DND-41 (cell line): ENCODE results near the gene POR.

ENCODE experiments used
- ATAC-seq: fragments of 200-7000 bp; cut with Tn5 transposase; 3 replicates; pipeline ENCODE4 v1.9.1; 2021; ENCODE audit warnings: low read depth; ENCODE audit not compliant: insufficient read depth
- DNase-seq: peaks from one replicate; pipeline ENCODE4 v3.0.0-alpha.2; 2020
- H2AFZ ChIP-seq: 2 replicates; pipeline ENCODE4 v1.6.0; 2012; ENCODE audit warnings: low read depth, low read length
- H3K27ac ChIP-seq: 2 replicates; pipeline ENCODE4 v1.5.1; 2012; ENCODE audit warnings: low read length, inconsistent platforms
- H3K27me3 ChIP-seq: fragments of 200-600 bp; sonication (generic); 2 replicates; pipeline ENCODE4 v1.6.0; 2012; ENCODE audit warnings: low read length, mild to moderate bottlenecking, inconsistent platforms; ENCODE audit not compliant: insufficient read depth, poor library complexity
- H3K36me3 ChIP-seq: 2 replicates; pipeline ENCODE4 v1.5.1; 2012; ENCODE audit warnings: low read length, inconsistent platforms; ENCODE audit not compliant: insufficient read depth
- H3K4me1 ChIP-seq: 2 replicates; pipeline ENCODE4 v1.5.1; 2012; ENCODE audit warnings: mild to moderate bottlenecking, low read length; ENCODE audit not compliant: insufficient read depth
- H3K4me2 ChIP-seq: 2 replicates; pipeline ENCODE4 v1.6.0; 2012; ENCODE audit warnings: mild to moderate bottlenecking, moderate library complexity, low read length, inconsistent platforms; ENCODE audit not compliant: insufficient read depth
- H3K4me3 ChIP-seq, 2 experiments: fragments of 200-600 bp in 1 of 2; shearing (Covaris generic) in 1 of 2; 2 replicates each; pipeline ENCODE4 v1.5.1; 2012 to 2016; ENCODE audit warnings: inconsistent platforms in 2 of 2, low read length in 2 of 2, mild to moderate bottlenecking in 2 of 2, low read depth in 1 of 2, moderate library complexity in 1 of 2
- H3K79me2 ChIP-seq: 2 replicates; pipeline ENCODE4 v1.6.0; 2012; ENCODE audit warnings: low read length, inconsistent platforms; ENCODE audit not compliant: insufficient read depth
- H3K9ac ChIP-seq: 2 replicates; pipeline ENCODE4 v1.6.0; 2012; ENCODE audit warnings: low read depth, mild to moderate bottlenecking, inconsistent platforms, low read length, moderate library complexity
- H3K9me3 ChIP-seq: 2 replicates; pipeline ENCODE4 v1.5.1; 2012; ENCODE audit warnings: low read length, moderate library complexity, mild to moderate bottlenecking, inconsistent platforms; ENCODE audit not compliant: insufficient read depth, severe bottlenecking
- H4K20me1 ChIP-seq: 2 replicates; pipeline ENCODE4 v1.6.0; 2012; ENCODE audit warnings: low read length; ENCODE audit not compliant: insufficient read depth
- EZH2 ChIP-seq: IDR thresholded peaks from 3 replicates; pipeline ENCODE4 v1.6.1; 2012; ENCODE audit warnings: borderline replicate concordance, low read depth, mild to moderate bottlenecking, moderate library complexity, low read length, inconsistent platforms; ENCODE audit not compliant: severe bottlenecking
- TF ChIP-seq, protein P1 (sequence below): IDR thresholded peaks from 2 replicates; pipeline ENCODE4 v1.5.1; 2012; ENCODE audit warnings: borderline replicate concordance, low read length, moderate library complexity, mild to moderate bottlenecking; ENCODE audit not compliant: poor library complexity, severe bottlenecking; ENCODE audit errors: extremely low read depth

POR gene

DNA sequence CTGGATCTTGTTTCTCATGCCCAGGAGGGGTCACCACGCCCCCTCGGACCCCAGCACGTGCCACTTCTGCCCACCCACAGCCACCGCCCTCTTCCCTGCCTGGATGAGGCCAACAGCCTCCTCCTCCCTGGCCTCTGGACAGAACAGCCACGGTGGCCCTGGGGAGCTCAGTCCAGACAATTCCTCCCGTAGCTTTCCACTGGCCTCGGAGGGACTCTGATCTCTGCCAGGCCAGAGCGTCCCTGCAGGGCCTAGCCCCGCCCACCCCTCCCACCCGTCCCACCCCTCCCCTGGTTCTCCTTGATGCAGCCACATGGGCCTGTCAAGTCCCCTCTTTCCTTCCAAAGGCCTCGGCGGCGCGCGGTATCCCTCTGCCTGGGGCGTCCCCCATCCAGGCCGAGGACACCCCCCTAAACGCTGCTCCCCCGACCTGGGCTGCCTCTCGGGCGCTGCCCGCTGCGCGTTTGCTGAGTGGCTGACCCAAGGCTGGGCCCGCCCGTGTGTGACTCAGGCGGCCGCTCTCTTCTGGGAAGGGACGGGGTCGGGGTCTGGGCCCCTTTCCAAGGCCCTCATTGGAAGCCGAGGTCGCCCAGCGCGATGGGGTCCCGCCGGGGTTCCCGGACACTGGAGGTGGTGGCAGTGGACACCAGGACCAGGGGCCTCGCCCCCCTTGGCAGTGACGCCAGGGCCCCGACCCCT lies 78.9 kb downstream of the POR start:
- H2AFZ ChIP-seq, result peak overlapping the region; percentile 62
- peak overlapping the region; percentile 12 to 64; a peak in 3 of 4 replicates for H3K4me3 ChIP-seq
- H3K36me3 ChIP-seq, result peaks cover 13% of the 10 kb centered on the region
- H3K4me1 ChIP-seq, result peaks cover 17% of the 10 kb centered on the region
- H3K79me2 ChIP-seq, result no peaks in the 10 kb centered on the region
- no peaks in the 10 kb centered on the region for H3K27me3 ChIP-seq
- H4K20me1 ChIP-seq, result no peaks in the 10 kb centered on the region; the same call in 1 of the 2 replicates
- H3K9ac ChIP-seq, result peak overlapping the region; percentile 53
- no peaks in the 10 kb centered on the region for H3K9me3 ChIP-seq
- TF ChIP-seq, protein P1, sequence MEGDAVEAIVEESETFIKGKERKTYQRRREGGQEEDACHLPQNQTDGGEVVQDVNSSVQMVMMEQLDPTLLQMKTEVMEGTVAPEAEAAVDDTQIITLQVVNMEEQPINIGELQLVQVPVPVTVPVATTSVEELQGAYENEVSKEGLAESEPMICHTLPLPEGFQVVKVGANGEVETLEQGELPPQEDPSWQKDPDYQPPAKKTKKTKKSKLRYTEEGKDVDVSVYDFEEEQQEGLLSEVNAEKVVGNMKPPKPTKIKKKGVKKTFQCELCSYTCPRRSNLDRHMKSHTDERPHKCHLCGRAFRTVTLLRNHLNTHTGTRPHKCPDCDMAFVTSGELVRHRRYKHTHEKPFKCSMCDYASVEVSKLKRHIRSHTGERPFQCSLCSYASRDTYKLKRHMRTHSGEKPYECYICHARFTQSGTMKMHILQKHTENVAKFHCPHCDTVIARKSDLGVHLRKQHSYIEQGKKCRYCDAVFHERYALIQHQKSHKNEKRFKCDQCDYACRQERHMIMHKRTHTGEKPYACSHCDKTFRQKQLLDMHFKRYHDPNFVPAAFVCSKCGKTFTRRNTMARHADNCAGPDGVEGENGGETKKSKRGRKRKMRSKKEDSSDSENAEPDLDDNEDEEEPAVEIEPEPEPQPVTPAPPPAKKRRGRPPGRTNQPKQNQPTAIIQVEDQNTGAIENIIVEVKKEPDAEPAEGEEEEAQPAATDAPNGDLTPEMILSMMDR, result no peak
- no peak for TF ChIP-seq EZH2
- ATAC-seq, result no peak
- no peak for DNase-seq
- peak overlapping the region; percentile 79 for H3K4me2 ChIP-seq
- H3K27ac ChIP-seq, result no peak overlapping the region

DNA sequence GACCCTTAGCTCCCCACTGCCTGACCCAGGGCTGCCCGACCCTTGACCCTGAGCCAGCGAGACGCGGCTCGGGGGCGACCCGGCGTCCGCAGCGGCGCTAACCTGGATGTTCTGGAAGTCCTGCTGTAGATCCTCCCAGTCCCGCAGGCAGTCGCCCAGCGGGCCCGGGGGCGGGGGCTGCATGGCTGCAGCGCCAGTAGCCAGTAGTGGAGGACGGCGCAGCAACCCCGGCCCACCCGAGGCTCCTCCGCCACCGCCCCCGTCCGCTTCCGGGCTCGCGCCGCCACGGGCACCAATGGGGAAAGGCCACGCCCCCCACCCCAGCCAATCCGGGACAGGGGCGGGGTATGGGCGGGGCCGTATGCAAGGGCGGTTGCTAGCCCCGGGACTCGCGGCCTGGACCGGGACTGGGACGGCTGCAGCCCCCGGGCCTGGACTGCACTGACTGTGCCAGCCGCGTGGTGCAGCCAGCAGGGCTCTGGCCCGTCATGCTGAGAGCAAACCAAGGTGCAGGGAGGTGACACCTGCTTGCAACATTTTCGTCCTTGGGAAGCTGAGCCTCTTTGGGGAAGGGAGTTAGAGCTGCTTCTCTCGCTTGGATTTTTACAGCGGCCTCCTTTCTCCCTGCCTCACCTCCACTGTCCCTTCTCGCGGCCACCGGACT lies 79.6 kb downstream of the POR start, which contains the start of gene TMEM120A:
Gene TMEM120A (minus strand): TSS at position 208 of the 664 bp plus-strand sequence. CDS start 25 bp downstream, at position 183.
- peak within 1 kb of the TSS; percentile 53 for H3K9ac ChIP-seq
- H3K4me1 ChIP-seq, result peaks cover 17% of the 10 kb centered on the region
- H4K20me1 ChIP-seq, result no peaks in the 10 kb centered on the region; the same call in 1 of the 2 replicates
- H3K4me3 ChIP-seq, result peak within 1 kb of the TSS; percentile 13 to 64; a peak in 3 of 4 replicates
- H3K27ac ChIP-seq, result peak within 1 kb of the TSS; percentile 62
- no peaks in the 10 kb centered on the region for H3K79me2 ChIP-seq
- peak within 1 kb of the TSS; percentile 77 for H2AFZ ChIP-seq
- no peaks in the 10 kb centered on the region for H3K27me3 ChIP-seq
- TF ChIP-seq, protein P1, result peak; percentile 5
- no peak for TF ChIP-seq EZH2
- H3K9me3 ChIP-seq, result no peaks in the 10 kb centered on the region
- peaks cover 13% of the 10 kb centered on the region for H3K36me3 ChIP-seq
- ATAC-seq (peak; percentile 97), DNase-seq (peak; percentile 86)
- H3K4me2 ChIP-seq, result peak within 1 kb of the TSS; percentile 86

DNA sequence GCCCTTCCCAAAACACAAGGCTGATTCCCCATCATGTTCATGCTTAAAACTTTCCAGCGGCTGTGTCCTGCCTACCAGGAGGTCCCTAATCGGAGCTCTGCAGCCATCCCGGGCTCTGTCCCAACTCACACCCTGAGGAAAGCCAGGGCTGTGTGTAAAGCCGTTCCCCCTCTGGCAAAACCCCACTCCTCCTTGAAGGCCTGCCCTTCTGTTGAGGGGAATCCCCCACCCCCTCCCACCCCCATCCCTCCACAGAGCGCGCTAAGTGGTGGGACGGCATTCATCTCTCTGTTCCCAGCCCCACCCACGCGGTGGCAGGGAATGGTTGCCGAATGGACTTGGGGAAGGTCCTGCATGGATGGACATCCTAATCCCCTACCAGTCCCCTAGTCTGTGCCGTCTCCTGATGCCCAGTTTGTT lies 80.1 kb downstream of the POR start:
- Histone ChIP-seq H3K9me3 (no peaks in the 10 kb centered on the region), H3K4me2 (peak overlapping the region; percentile 86), H3K4me1 (peaks cover 17% of the 10 kb centered on the region), H4K20me1 (peaks cover under 1% of the 10 kb centered on the region; the same call in 1 of the 2 replicates), H3K4me3 (peak overlapping the region in 1 of 2 experiments; percentile 64; a peak in 2 of 4 replicates), H3K27me3 (no peaks in the 10 kb centered on the region), H2AFZ (peak overlapping the region; percentile 77), H3K36me3 (peaks cover 13% of the 10 kb centered on the region), H3K79me2 (no peaks in the 10 kb centered on the region), H3K9ac (peak overlapping the region; percentile 49), H3K27ac (peak overlapping the region; percentile 62)
- DNase-seq, result no peak
- no peak for TF ChIP-seq EZH2
- TF ChIP-seq, protein P1, result no peak
- no peak for ATAC-seq
